Body of pancreas (tissue), 4 donors: ENCODE measurements around the gene CDH12. TPM values are rescaled to one million over a fixed set of nuclear protein-coding genes. Genes with fewer than 3 reads are reported as not detected.
A peak's percentile ranks its signal among the peaks of the same experiment; 100 is the strongest.
"Not testable (repeated sequence)": the region's sequence is repeated elsewhere in the genome, so short reads cannot be mapped to it uniquely, and the experiment has no call there.

Experiments used
- ATAC-seq: fragments of 150-250 bp; one replicate; pipeline ENCODE4 v1.9.1; 2016
- DNase-seq, 4 donors: peaks; one replicate each; pipeline ENCODE4 v3.0.0-alpha.2; 2019
- H3K27ac ChIP-seq, 4 donors: fragments of 200-600 bp; sonication (generic); 1 replicate in 3 of 4; 2 replicates in 1 of 4; pipeline versions ENCODE4 v1.5.1 to v1.6.1; 2016 to 2019; ENCODE audit warnings: mild to moderate bottlenecking in 1 of 4, mixed read lengths in 1 of 4, moderate library complexity in 1 of 4
- H3K27me3 ChIP-seq, 2 donors: fragments of 200-600 bp; sonication (generic); one replicate each; pipeline ENCODE4 v1.6.0; 2016; ENCODE audit warnings: mild to moderate bottlenecking in 1 of 2
- H3K36me3 ChIP-seq, 2 donors: fragments of 200-600 bp; sonication (generic); replicated peaks in 1 of 2; 2 replicates each; pipeline ENCODE4 v1.5.1; 2016; ENCODE audit warnings: low read depth in 2 of 2; ENCODE audit not compliant: insufficient read depth in 1 of 2
- H3K4me1 ChIP-seq: fragments of 200-600 bp; sonication (generic); one replicate; pipeline ENCODE4 v1.6.0; 2016
- H3K4me3 ChIP-seq, 2 donors: fragments of 200-600 bp; sonication (generic); 1 replicate in 1 of 2; 2 replicates in 1 of 2; pipeline ENCODE4 v1.5.1; 2016 to 2019
- H3K9me3 ChIP-seq, 3 donors: fragments of 200-600 bp; sonication (generic); 1 replicate in 2 of 3; 2 replicates in 1 of 3; pipeline ENCODE4 v1.5.1; 2016
- POLR2A ChIP-seq, 3 donors: fragments of 450-650 bp; IDR thresholded peaks; one replicate each; pipeline ENCODE4 v1.6.1; 2016; ENCODE audit warnings: antibody characterized with exemption in 3 of 3, mild to moderate bottlenecking in 2 of 3
- WGBS, 2 donors: methylation state at CpG; one replicate each; pipeline ENCODE4 v1.1.5; 2017; 5-methylcytosine and 5-hydroxymethylcytosine counted together
- intact Hi-C: fragments of 100-400 bp; cut with DNase I; formaldehyde crosslinking; loops from one replicate; pipeline ENCODE4 v1.15.1; 2023
- total RNA-seq, 2 donors: library from RNA; depleted of rRNA; stranded (reverse); fragments of >200 nt; gene quantifications; one replicate each; pipeline ENCODE4 v1.1.0, GENCODE V29; 2016
- TF ChIP-seq, protein P1 (sequence below), 7 experiments: fragments of 450-650 bp in 4 of 7; fragments of 200-600 bp in 3 of 7; sonication (generic) in 3 of 7; IDR thresholded peaks; one replicate each; pipeline ENCODE4 v1.5.1; 2016 to 2019; ENCODE audit warnings: antibody characterized with exemption in 7 of 7

Gene CDH12
- total RNA-seq, 2 donors from 2014 or later: not detected

DNA sequence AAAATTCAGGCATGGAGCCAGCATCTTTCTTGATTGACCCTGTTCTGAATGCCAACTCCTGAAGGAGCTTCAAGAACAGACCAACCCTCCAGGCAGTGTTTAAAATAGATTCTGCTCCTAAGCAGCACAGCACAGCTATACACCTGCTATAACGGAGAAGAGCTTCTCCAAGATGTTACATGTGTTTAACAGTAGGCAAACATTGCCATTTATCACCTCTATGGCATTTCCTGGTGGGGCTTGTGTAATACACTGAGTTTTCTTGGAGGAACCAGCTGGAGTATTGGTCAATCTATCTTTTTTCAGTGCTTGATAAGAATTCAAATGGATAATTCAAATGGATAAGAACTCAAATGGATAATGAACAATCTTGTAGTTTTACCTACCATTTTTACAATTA is 615.1 kb downstream of the CDH12 start:
- TF ChIP-seq, protein P1, sequence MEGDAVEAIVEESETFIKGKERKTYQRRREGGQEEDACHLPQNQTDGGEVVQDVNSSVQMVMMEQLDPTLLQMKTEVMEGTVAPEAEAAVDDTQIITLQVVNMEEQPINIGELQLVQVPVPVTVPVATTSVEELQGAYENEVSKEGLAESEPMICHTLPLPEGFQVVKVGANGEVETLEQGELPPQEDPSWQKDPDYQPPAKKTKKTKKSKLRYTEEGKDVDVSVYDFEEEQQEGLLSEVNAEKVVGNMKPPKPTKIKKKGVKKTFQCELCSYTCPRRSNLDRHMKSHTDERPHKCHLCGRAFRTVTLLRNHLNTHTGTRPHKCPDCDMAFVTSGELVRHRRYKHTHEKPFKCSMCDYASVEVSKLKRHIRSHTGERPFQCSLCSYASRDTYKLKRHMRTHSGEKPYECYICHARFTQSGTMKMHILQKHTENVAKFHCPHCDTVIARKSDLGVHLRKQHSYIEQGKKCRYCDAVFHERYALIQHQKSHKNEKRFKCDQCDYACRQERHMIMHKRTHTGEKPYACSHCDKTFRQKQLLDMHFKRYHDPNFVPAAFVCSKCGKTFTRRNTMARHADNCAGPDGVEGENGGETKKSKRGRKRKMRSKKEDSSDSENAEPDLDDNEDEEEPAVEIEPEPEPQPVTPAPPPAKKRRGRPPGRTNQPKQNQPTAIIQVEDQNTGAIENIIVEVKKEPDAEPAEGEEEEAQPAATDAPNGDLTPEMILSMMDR (IDR thresholded peaks at IDR 0.05): no peak
- no peak for TF ChIP-seq POLR2A (IDR thresholded peaks at IDR 0.05)

DNA sequence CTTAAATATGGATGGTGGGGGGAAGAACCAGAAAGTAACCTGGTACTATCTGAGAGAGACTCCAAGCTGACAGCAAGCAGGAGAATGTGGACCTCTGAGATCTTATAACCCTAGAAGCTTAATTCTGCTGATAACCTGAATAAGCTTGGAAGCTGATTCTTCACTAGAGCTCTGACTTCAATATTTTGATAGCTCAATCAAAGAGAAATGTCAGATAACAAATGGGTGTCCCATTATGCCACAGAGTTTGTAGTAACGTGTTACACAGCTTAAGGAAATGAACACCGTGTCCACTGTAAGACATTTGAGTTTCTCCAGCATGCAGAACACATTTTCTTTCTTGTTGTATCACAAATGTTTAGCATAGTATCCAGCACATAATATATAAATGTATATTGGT is 626.7 kb downstream of the CDH12 start:
- ATAC-seq (no peak), DNase-seq (no peak)
- no peaks in the 10 kb centered on the region for H3K36me3 ChIP-seq
- 71 to 73% methylated on average over 2 of the region's 2 CpGs for WGBS, 2 donors
- H3K4me3 ChIP-seq: no peak overlapping the region
- TF ChIP-seq POLR2A (IDR thresholded peaks at IDR 0.05): no peak
- TF ChIP-seq, protein P1 (IDR thresholded peaks at IDR 0.05): no peak
- no peaks in the 10 kb centered on the region for H3K4me1 ChIP-seq
- intact Hi-C loops: no loop called here
- H3K27me3 ChIP-seq: no peaks in the 10 kb centered on the region
- no peak overlapping the region for H3K27ac ChIP-seq
- no peaks in the 10 kb centered on the region for H3K9me3 ChIP-seq

More for the DNA sequence above, 615.1 kb downstream of the CDH12 start:
- no peak overlapping the region for H3K27ac ChIP-seq
- H3K4me1 ChIP-seq: no peaks in the 10 kb centered on the region
- H3K36me3 ChIP-seq: no peaks in the 10 kb centered on the region
- no peak overlapping the region for H3K4me3 ChIP-seq
- DNase-seq (no peak), ATAC-seq (no peak)
- no peaks in the 10 kb centered on the region for H3K9me3 ChIP-seq
- H3K27me3 ChIP-seq: no peaks in the 10 kb centered on the region
- intact Hi-C loops: no loop called here
- 29 to 39% methylated on average over 1 of the region's 1 CpG for WGBS, 2 donors

DNA sequence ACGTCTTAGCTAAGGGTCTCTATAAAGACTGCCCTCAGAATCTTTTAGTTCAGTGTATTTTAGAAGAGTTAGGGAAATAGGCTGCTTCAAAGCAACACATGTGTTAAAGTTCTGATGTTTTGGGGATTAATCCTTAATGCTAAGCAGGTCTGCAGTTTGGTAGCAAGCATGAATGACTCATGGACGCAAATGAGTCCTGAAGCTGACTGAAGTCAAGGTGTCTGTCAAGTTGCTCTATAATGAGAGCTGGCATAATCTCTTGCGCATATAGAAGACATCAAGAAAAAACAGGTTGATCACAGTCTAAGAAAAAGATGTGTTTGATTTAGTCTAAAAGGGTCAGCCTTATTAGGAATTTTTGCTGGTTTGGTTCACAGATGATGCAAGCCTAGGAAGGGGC is 630.1 kb downstream of the CDH12 start:
- Histone ChIP-seq H3K4me3 (no peak overlapping the region), H3K36me3 (no peaks in the 10 kb centered on the region), H3K9me3 (no peaks in the 10 kb centered on the region), H3K27ac (no peak overlapping the region), H3K4me1 (no peaks in the 10 kb centered on the region), H3K27me3 (no peaks in the 10 kb centered on the region)
- TF ChIP-seq POLR2A (IDR thresholded peaks at IDR 0.05): no peak
- TF ChIP-seq, protein P1 (IDR thresholded peaks at IDR 0.05): no peak
- no peak for ATAC-seq
- 56 to 77% methylated on average over 3 of the region's 3 CpGs for WGBS, 2 donors
- DNase-seq: no peak
- intact Hi-C loops: no loop called here

DNA sequence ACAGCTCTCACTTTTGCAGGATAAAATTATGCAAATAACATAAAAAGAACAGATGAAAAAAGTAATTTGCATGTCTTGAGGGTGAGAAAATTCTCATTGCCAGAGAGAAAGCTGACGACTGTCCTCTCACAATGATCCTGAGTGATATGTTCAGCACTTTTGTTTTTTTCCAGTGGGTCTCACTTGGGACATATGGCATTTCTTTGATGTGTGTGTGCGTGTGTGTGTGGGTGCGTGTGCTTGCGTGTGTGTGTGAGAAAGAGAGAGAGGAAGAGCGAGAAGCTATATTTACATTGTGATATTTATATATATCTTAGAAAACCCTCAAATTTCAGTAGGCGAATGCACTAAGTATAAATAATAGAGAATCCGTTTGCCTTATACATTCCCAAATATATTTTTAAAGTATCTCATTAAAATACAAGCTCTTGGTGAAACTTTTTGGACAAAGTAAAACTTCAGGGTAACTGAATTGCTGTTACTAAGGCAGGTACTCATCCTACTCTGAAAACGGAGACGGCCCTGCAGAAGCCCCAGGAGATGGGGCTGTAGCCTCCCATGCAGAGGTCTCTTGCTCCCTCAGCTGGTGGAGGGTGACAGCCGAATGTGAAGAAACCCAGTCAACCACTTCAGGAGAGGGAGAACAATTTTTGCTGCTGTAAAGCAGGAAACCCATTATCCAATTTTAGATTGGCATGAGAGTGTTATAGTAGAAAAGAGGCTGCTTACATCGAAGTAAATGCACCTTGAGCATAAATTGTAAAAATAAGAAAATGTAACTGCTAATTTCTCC is 639.2 kb downstream of the CDH12 start:
- DNase-seq: peak in 1 of 4 donors; percentile 5
- intact Hi-C loops: not testable (repeated sequence)
- ATAC-seq: peak; percentile 55

DNA sequence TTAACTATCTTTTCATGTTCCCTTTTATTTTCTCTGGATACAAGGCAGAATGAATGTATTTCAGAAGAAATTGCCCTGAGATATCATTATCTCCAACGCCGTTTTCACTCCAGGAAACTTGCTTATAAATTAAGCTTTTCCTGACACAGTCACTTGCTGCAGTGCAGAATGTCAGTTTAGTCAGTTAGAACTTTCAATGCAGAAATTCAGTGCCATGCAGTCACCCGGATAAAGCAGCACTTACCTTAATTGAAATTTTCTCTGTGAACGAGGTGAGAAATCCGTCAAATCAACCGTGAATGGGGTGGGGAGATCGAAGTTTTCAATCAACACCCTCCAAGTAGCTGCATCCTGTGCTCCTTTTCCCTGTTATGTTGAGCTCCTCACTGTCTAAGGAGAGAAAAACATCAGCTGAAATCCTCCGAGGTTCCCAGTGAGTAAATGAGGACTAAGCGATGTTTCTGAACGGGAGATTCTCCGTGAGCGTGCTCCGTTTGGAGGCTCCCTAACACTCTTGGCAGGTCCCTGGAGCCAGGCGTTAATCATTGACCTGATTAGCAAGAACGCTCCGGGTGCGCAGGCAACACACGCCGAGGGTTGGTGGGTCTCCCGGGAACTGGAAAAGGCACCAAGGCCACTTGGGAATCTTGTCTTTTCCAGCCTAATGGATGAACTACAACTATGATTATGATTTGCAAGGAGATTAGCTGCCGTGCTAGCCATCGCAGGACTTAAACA is 640.7 kb downstream of the CDH12 start:
- H3K27ac ChIP-seq, intact Hi-C loops, H3K4me1 ChIP-seq, H3K27me3 ChIP-seq, H3K9me3 ChIP-seq, H3K36me3 ChIP-seq, H3K4me3 ChIP-seq: not testable (repeated sequence)
- WGBS, 2 donors: 3 to 9% methylated on average over 9 to 21 of the region's 22 CpGs
- ATAC-seq (peak; percentile 71), DNase-seq (peak; percentile 35 to 58 (median 38))

More for the DNA sequence above, 639.2 kb downstream of the CDH12 start:
- not testable (repeated sequence) for H3K27me3 ChIP-seq, H3K36me3 ChIP-seq, H3K4me1 ChIP-seq, H3K27ac ChIP-seq, H3K9me3 ChIP-seq, H3K4me3 ChIP-seq
- WGBS, 2 donors: 36 to 51% methylated on average over 8 of the region's 11 CpGs

DNA sequence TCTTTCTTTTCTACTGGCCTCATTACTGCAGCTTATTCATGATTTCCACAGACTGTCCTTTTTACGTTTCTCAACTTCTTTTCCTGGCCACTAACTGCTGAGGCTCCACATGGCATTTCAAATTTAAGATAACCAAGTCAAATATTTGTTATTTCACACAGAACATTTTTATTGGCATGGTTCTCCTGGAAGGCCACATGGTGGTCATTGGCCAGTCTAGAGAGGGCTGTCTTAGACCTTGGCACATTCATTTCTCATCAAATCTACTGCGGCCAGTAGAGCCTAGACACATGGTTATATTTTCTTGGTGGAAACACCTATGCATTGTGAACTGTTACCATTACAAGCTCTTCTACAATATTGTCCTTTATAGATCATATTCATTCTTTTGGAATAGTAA is 644.7 kb downstream of the CDH12 start:
- peak; percentile 58 for ATAC-seq
- intact Hi-C loops: not testable (repeated sequence)

DNA sequence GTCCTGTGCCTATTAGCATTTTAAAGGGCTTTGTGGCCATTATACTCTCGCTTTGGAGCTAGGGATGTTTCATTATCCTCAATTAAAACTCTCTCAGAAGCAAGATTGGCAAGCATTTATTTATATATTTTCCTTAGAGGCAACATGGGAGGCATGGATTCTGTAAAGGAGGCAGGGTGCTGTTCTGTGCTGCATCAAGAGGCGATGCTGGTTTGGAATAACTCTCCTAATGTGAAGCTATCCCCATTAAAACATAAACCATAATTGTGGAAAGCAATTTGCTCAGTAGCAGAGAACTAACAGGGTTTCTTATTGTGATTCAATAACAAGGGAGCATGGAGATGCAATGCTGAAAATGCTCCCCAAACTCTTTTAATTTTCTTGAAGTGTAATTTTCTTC is 664.5 kb downstream of the CDH12 start:
- 55 to 72% methylated on average over 2 of the region's 2 CpGs for WGBS, 2 donors
- ATAC-seq, H3K4me1 ChIP-seq, H3K4me3 ChIP-seq, intact Hi-C loops, H3K27me3 ChIP-seq, H3K9me3 ChIP-seq, H3K36me3 ChIP-seq, DNase-seq, H3K27ac ChIP-seq: not testable (repeated sequence)

More for the DNA sequence above, 644.7 kb downstream of the CDH12 start:
- not testable (repeated sequence) for H3K36me3 ChIP-seq, H3K27ac ChIP-seq, H3K4me1 ChIP-seq, H3K4me3 ChIP-seq, H3K9me3 ChIP-seq, H3K27me3 ChIP-seq
- WGBS, 2 donors: 32 to 39% methylated on average over 2 of the region's 2 CpGs
- peak in 1 of 4 donors; percentile 9 for DNase-seq

DNA sequence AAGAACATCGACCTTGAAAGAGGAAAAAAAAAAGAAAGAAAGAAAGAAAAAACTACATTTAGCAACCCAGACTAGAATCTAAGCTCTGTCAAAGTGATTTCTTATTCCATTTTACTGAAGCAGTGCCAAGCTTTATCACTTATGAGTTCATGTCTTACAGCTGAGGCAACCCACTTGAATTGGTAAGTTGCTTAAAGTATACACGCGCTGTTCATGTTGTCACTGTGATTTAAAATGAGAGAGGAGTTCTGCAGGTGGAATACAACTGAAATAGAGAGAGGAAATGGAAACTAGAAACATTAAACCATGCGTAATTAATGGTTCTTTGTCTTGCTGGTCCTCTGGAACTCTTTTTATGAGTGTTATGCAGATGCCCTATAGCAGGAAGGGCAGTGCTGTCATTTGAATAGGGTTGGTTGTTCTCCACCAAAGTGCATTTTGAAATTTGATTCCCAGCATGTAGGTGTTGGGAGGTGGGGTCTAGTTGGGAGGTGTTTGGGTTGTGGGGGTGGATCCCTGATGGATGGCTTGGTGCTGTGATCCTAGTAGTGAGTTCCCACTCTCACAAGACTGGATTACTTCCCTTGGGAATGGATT is 665.4 kb downstream of the CDH12 start:
- H3K36me3 ChIP-seq, DNase-seq, H3K27me3 ChIP-seq, H3K9me3 ChIP-seq, H3K4me3 ChIP-seq, ATAC-seq, intact Hi-C loops, H3K27ac ChIP-seq, H3K4me1 ChIP-seq: not testable (repeated sequence)
- WGBS, 2 donors: 57 to 63% methylated on average over 4 of the region's 4 CpGs
